HEK293T (cell line): Measurements from ENCODE around the gene BAIAP2L1.

Source experiments
- BHLHE40 ChIP-seq: fragments of 450-650 bp; IDR thresholded peaks from 2 replicates; pipeline ENCODE4 v1.6.1; 2016; ENCODE audit warnings: mild to moderate bottlenecking, moderate library complexity, borderline replicate concordance
- ELF4 ChIP-seq: fragments of 450-650 bp; IDR thresholded peaks from 2 replicates; pipeline ENCODE4 v1.6.1; 2017; ENCODE audit warnings: antibody characterized with exemption
- FOXA1 ChIP-seq: fragments of 450-650 bp; IDR thresholded peaks from 2 replicates; pipeline ENCODE4 v1.6.1; 2016; ENCODE audit warnings: mild to moderate bottlenecking
- FOXK2 ChIP-seq: fragments of 450-650 bp; IDR thresholded peaks from 2 replicates; pipeline ENCODE4 v1.6.1; 2016; ENCODE audit warnings: mild to moderate bottlenecking
- FOXM1 ChIP-seq: fragments of 450-650 bp; IDR thresholded peaks from 2 replicates; pipeline ENCODE4 v1.6.1; 2017; ENCODE audit warnings: mild to moderate bottlenecking, borderline replicate concordance
- HDGF ChIP-seq: fragments of 450-650 bp; IDR thresholded peaks from 2 replicates; pipeline ENCODE4 v1.6.1; 2017; ENCODE audit warnings: antibody characterized with exemption, borderline replicate concordance
- L3MBTL2 ChIP-seq: fragments of 450-650 bp; conservative IDR thresholded peaks from 2 replicates; pipeline ENCODE4 v1.6.1; 2016; ENCODE audit warnings: mild to moderate bottlenecking
- LEF1 ChIP-seq: fragments of 450-650 bp; IDR thresholded peaks from 2 replicates; pipeline ENCODE4 v1.6.1; 2017; ENCODE audit warnings: mild to moderate bottlenecking, borderline replicate concordance
- NFRKB ChIP-seq: fragments of 450-650 bp; IDR thresholded peaks from 2 replicates; pipeline ENCODE4 v1.6.1; 2016; ENCODE audit warnings: mild to moderate bottlenecking, moderate library complexity
- PKNOX1 ChIP-seq: fragments of 450-650 bp; IDR thresholded peaks from 2 replicates; pipeline ENCODE4 v1.6.1; 2016
- SP1 ChIP-seq: fragments of 450-650 bp; IDR thresholded peaks from 2 replicates; pipeline ENCODE4 v1.6.1; 2017
- SUZ12 ChIP-seq: fragments of 450-650 bp; IDR thresholded peaks from 2 replicates; pipeline ENCODE4 v1.6.1; 2016; ENCODE audit warnings: mild to moderate bottlenecking
- TARDBP ChIP-seq: fragments of 450-650 bp; IDR thresholded peaks from 2 replicates; pipeline ENCODE4 v1.6.1; 2016
- ZNF384 ChIP-seq: fragments of 450-650 bp; IDR thresholded peaks from 2 replicates; pipeline ENCODE4 v1.6.1; 2016

DNA sequence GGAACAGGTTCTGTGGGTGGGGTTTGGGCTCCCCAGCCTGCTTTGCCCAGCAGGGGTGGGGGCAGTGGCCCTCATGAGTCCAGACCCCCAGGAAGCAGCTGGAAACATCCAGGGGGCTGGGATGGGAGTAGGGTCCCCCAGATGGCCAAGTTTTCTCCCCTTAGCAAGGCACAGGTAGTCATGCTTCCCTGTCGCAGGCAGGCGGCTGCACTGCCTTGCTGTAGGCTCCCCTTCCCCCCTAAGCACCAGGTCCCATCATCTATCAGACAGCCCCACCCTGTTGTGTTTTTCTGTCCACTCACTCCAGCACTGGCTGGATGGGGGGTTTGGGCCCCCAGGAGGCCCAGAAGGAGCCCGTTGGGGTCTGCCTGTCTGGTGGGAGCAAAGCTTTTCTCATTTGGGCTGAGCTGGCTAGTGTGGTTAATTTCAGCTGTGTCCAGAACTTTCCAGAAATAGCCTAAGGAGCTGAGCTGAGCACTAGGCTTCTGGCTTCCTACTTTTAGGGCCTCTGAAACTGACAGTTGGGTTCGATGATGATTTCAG, 111.5 kb downstream of the BAIAP2L1 start:
- TF ChIP-seq SP1 (no peak), SUZ12 (no peak), ZNF384 (no peak), FOXA1 (no peak), L3MBTL2 (no peak), FOXM1 (no peak), ELF4 (no peak), LEF1 (no peak), HDGF (no peak), BHLHE40 (no peak), TARDBP (no peak), FOXK2 (no peak), NFRKB (no peak), PKNOX1 (no peak)
